GM18526 (cell line): ENCODE results near the gene ACBD4.

Experiments
- POLR2A ChIP-seq: IDR thresholded peaks from 3 replicates; pipeline ENCODE4 v1.6.1; 2011; ENCODE audit not compliant: insufficient read length; ENCODE audit errors: extremely low read depth

Gene ACBD4

GRCh38 chr17:45170931-45171337, 35.4 kb downstream of the ACBD4 start:
- no peak for TF ChIP-seq POLR2A

GRCh38 chr17:45171338-45172231, 36.1 kb downstream of the ACBD4 start:
- TF ChIP-seq POLR2A = no peak

- TF ChIP-seq POLR2A = no peak
Measured at GRCh38 chr17:45172232-45172540, 36.7 kb downstream of the ACBD4 start.

GRCh38 chr17:45172541-45173286, 37.2 kb downstream of the ACBD4 start:
- peak; percentile 48 for TF ChIP-seq POLR2A

GRCh38 chr17:45175759-45176115, 40.2 kb downstream of the ACBD4 start:
- no peak for TF ChIP-seq POLR2A

- no peak for TF ChIP-seq POLR2A
Measured at GRCh38 chr17:45177563-45177962, 42.1 kb downstream of the ACBD4 start.

- no peak for TF ChIP-seq POLR2A
Measured at GRCh38 chr17:45184144-45184543, 48.7 kb downstream of the ACBD4 start.

GRCh38 chr17:45186801-45187354, 51.4 kb downstream of the ACBD4 start:
- no peak for TF ChIP-seq POLR2A

GRCh38 chr17:45189009-45189408, 53.5 kb downstream of the ACBD4 start:
- no peak for TF ChIP-seq POLR2A

- TF ChIP-seq POLR2A = no peak
Measured at GRCh38 chr17:45190503-45191255, 55.2 kb downstream of the ACBD4 start.
